ENCODE data around the gene SPANXA1. TPM values are rescaled to one million over a fixed set of nuclear protein-coding genes. Genes with fewer than 3 reads are reported as not detected.
"Not testable (repeated sequence)": the region's sequence is repeated elsewhere in the genome, so short reads cannot be mapped to it uniquely, and the experiment has no call there.

Gene SPANXA1, protein sequence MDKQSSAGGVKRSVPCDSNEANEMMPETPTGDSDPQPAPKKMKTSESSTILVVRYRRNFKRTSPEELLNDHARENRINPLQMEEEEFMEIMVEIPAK
- polyA plus RNA-seq (ENCODE audit: insufficient read length in 12 of 12): not detected
- long read RNA-seq, donor 1: 0 reads
- long read RNA-seq, donor 2: 0 reads
- long read RNA-seq, donor 3: 0 reads
- long read RNA-seq, donor 4: 0 reads
- long read RNA-seq, donor 5: 0 reads
- long read RNA-seq, donor 6: 0 reads
- long read RNA-seq, donor 7: 0 reads
- long read RNA-seq, donor 8: 0 reads
- long read RNA-seq, donor 9: 0 reads
- long read RNA-seq, donor 10: 0 reads
- long read RNA-seq, donor 11: 0 reads

DNA sequence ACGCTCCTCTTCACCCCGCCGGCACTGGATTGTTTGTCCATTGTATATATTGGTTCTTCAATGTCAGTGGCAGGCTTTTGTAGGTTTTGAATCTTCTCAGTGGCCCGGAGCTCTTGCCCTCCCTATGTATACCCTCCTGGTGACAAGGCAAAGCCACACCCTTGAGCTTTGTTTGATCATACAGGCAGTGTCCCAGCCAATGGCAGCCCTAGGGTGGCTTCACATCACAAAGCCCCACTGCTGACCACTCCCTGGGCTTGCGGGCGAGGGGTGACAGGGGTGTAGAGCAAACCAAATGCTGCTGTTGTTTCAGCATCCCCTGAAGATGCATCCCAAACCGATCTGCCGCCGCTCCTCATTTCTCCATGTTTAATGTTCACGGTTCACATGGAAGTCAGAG is at the start of gene SPANXA1:
TSS of gene SPANXA1 (minus strand) at position 101 of the 400 bp plus-strand sequence. CDS start at position 41, 60 bp downstream.
- DNase-seq: not testable (repeated sequence)

DNA sequence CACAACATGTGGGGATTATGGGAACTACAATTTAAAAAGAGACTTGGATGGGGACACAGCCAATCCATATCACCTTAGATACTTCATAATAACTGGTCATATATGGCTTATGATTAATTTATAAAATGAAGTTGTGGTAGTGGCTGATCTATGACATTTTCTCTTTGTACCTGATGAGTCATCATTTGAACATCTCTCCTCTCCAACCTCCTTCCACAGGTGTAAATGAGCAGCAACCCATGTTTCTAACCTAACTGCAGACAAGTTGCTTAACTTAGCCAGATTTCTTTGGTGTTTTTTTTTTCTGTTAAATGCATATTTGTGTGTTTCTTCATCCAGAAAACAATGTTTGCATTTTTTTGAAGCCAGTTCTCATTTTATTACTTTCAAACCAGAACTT is 47.6 kb upstream of the SPANXA1 start:
- DNase-seq: no peak

DNA sequence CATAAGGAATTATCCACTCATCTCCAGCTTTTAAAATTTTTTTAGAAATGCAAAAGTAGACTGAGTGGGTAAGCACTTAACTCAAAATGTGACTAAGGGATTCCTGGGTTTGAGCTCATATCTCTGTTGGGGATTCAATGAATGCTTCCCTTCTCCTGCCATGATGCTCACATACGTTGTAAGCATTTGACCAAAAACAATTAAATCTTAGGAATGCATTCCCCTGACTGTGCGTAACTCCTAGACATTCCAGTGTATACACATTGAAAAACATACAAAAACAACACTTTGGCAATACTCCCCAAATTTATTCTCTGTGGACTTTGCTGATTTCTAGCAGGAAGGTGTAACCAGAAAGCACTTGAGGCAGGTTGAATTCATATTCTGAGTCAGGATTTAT is 34.8 kb upstream of the SPANXA1 start:
- DNase-seq: no peak

DNA sequence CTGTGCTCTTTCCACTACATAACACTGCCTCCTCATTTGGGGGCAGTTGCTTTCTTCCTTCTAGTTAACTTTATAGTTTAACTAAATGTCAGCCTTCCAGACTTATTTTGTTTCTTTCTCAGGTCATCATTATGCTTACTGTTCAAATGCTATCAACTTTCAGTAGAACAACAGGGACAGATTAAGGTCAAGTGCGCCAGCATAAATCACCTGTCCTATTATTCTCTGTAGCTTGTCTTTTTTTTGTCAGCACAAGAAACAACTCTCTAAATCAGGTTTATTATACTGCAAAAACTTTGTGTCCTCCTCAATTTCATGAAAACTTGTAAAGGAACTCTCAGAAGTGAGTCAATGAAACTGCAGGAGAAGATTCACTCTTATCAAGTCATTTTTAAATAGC is 24.6 kb upstream of the SPANXA1 start:
- DNase-seq: no peak

- DNase-seq: not testable (repeated sequence)
These were observed 4.9 kb upstream of the SPANXA1 start, which contains the start of gene SPANXA2 for GRCh38 chrX:141589408-141589807. Gene SPANXA2, plus strand, starts transcription at chrX:141589708. Its CDS starts 60 bp downstream, at chrX:141589768.

DNA sequence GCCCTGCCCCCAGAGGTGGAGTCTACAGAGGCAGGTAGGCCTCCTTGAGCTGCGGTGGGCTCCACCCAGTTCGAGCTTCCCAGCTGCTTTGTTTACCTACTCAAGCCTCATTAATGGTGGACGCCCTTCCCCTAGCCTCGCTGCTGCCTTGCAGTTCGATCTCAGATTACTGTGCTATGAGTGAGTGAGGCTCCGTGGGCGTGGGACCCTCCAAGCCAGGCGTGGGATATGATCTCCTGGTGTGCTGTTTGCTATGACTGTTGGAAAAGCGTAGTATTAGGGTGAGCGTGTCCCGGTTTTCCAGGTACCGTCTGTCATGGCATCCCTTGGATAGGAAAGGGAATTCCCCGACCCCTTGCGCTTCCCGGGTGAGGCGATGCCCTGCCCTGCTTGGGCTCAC is 42.0 kb downstream of the SPANXA1 start:
- not testable (repeated sequence) for DNase-seq

Other genes starting within 250 kb of the SPANXA1 start
- gene SPANXA2, start 5.0 kb upstream of the SPANXA1 start, polyA plus RNA-seq (ENCODE audit: insufficient read length in 12 of 12): not detected
- gene SPANXD, start 114.0 kb upstream of the SPANXA1 start, polyA plus RNA-seq (ENCODE audit: insufficient read length in 12 of 12): under 1 TPM in 1 of 12 donors, not detected in 11; 0.22 TPM

All from muscle of arm (tissue), 14 donors.